Lower leg skin (tissue), 4 donors: ENCODE data around the gene BLVRB. TPM values are rescaled to one million over a fixed set of nuclear protein-coding genes. Genes with fewer than 3 reads are reported as not detected.

ENCODE experiments used
- DNase-seq, 2 donors: peaks; one replicate each; pipeline ENCODE4 v3.0.0-alpha.2; 2019; ENCODE audit warnings: low spot score in 2 of 2
- H3K4me3 ChIP-seq: fragments of 200-600 bp; sonication (generic); 2 replicates; pipeline ENCODE4 v1.5.1; 2017; ENCODE audit warnings: mild to moderate bottlenecking, low read depth; ENCODE audit not compliant: poor library complexity, severe bottlenecking
- CTCF ChIP-seq, 3 donors: fragments of 450-650 bp; IDR thresholded peaks; one replicate each; pipeline ENCODE4 v1.5.1; 2016; ENCODE audit warnings: antibody characterized with exemption in 3 of 3, mild to moderate bottlenecking in 3 of 3, moderate library complexity in 2 of 3
- POLR2A ChIP-seq, 2 donors: fragments of 450-650 bp; IDR thresholded peaks; one replicate each; pipeline ENCODE4 v1.6.1; 2016 to 2017; ENCODE audit warnings: antibody characterized with exemption in 2 of 2, mild to moderate bottlenecking in 1 of 2, moderate library complexity in 1 of 2
- WGBS, 2 donors: methylation state at CpG; one replicate each; pipeline ENCODE4 v1.1.5; 2018; 5-methylcytosine and 5-hydroxymethylcytosine counted together
- intact Hi-C: fragments of 100-400 bp; cut with DNase I; formaldehyde crosslinking; loops from one replicate; pipeline ENCODE4 v1.15.0; 2023; ENCODE audit warnings: low total_unique reads
- total RNA-seq, 4 donors: library from RNA; depleted of rRNA; stranded (reverse); fragments of >200 nt; gene quantifications; one replicate each; pipeline ENCODE4 v1.1.0, GENCODE V29; 2016

BLVRB gene
- total RNA-seq, 4 donors from 2014 or later, result 139 to 161 (median 154) TPM

- WGBS, 2 donors, result 59 to 68% methylated on average over 16 to 17 of the region's 21 CpGs
- TF ChIP-seq CTCF (IDR thresholded peaks at IDR 0.05), result no peak
- TF ChIP-seq POLR2A (IDR thresholded peaks at IDR 0.05), result no peak
- no peak for DNase-seq
- H3K4me3 ChIP-seq, result no peak overlapping the region
- intact Hi-C loops, result no loop called here
These were observed 50.7 kb downstream of the BLVRB start for GRCh38 chr19:40414542-40415535.

- H3K4me3 ChIP-seq, result no peak within 1 kb of the TSS
- no peak for DNase-seq
- intact Hi-C loops, result no loop called here
- no peak for TF ChIP-seq POLR2A (IDR thresholded peaks at IDR 0.05)
- no peak for TF ChIP-seq CTCF (IDR thresholded peaks at IDR 0.05)
- WGBS, 2 donors, result 44 to 51% methylated on average over 17 to 18 of the region's 18 CpGs
These were observed 52.2 kb downstream of the BLVRB start, which contains the start of gene PRX for GRCh38 chr19:40413291-40413845. TSS of gene PRX (minus strand) at chr19:40413378. CDS start at chr19:40407932, 5,446 bp downstream.

GRCh38 chr19:40412866-40413265 is 52.7 kb downstream of the BLVRB start:
- H3K4me3 ChIP-seq, result no peak overlapping the region
- no peak for DNase-seq
- intact Hi-C loops, result no loop called here
- WGBS, 2 donors, result 73 to 80% methylated on average over 4 of the region's 4 CpGs
- no peak for TF ChIP-seq CTCF (IDR thresholded peaks at IDR 0.05)
- no peak for TF ChIP-seq POLR2A (IDR thresholded peaks at IDR 0.05)

- TF ChIP-seq CTCF (IDR thresholded peaks at IDR 0.05), result no peak
- TF ChIP-seq POLR2A (IDR thresholded peaks at IDR 0.05), result no peak
- H3K4me3 ChIP-seq, result no peak overlapping the region
- WGBS, 2 donors, result 76 to 83% methylated on average over 8 of the region's 8 CpGs
- DNase-seq, result no peak
- intact Hi-C loops, result no loop called here
These were observed 53.5 kb downstream of the BLVRB start for GRCh38 chr19:40411958-40412499.

- no peak overlapping the region for H3K4me3 ChIP-seq
- no peak for TF ChIP-seq POLR2A (IDR thresholded peaks at IDR 0.05)
- TF ChIP-seq CTCF (IDR thresholded peaks at IDR 0.05), result no peak
- DNase-seq, result no peak
- WGBS, 2 donors, result 45 to 55% methylated on average over 15 to 16 of the region's 16 CpGs
- intact Hi-C loops, result no loop called here
These were observed 54.3 kb downstream of the BLVRB start for GRCh38 chr19:40411125-40411842.
